ENCODE data around the gene C4orf33.

Gene C4orf33

DNA sequence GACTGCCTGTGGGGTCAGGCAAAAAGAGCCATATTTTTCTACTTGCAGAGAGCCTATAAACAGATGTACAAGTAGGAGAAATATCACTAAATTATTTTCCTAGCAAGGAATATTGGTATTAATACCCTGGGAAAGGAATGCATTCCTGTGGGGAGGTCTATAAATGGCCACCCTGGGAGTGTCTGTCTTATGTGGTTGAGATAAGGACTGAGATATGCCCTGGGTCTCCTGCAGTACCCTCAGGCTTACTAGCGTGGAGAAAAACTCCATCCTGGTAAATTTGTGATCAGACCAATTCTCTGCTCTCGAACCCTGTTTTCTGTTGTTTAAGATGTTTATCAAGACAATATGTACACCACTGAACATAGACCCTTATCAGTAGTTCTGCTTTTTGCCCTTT, 35.4 kb downstream of the C4orf33 start:
- no peak for DNase-seq

DNA sequence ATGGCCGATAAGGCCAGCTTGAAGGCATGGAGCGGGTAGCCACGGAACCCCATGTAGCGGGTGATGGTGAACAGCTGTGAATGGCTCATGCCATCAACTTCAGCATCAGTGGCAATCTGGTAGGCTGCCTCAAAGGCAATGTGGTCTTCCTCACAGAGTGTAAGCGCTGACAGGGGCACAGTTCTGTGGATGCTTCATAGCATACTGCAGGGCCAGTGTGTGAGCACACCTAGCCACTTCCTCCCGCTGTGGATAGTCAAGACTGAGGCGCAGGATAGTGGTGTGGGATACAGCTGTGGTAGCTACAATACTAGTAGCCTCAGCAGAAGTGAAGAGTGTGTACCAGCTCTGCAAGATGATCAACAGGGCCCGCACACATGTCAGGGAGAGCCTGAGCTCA, 40.5 kb downstream of the C4orf33 start:
- no peak for DNase-seq

DNA sequence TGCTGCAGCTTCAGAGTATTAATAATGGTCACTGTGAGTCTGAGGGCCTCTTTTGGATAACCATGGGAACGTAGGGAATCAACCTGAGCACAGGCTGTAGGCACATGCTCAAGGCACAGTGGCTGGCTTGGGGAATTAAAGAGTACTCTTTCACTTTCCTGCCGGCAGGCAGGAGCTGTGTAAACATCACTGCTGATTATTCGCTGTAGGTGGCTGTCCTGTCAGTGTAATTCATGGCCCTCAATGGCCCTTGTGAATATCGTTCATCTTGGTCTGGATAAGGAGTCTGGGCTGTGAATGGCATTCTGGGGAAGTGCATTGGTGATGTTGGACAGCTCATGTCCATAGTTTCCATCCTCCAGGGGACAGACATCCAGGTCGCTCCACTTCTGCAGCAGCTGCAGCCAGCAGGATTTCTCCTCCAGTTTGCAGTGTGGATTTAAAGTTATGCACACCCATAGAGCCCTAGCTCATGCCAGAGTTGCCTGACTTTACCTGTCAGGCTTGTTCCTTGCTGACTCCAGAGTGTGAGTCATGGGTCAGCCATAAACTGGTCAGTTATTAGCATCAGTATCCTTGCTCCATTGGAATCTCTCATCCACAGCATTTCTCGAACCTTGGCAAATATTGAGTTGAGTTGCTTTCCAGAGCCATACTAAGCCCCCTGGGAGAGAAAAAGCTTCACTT, 43.0 kb downstream of the C4orf33 start:
- peak; percentile 3 for DNase-seq

DNA sequence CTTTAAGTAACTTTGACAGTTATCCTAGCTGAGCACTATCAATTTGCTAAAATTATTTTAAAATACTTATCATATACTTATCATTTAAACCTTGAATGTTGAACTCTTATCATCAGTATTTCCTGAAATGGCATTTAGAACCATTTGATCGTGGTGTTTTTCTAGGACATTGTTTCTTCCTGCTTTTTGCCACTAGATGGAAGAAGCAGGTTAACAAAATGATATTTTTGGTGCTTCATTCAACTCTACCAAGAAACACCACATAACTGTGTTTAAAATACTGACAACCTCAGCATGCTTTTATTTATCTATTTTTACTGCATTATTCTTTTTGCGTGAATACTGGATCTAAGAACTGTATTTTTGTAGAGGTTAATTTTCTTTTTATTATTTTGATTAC, 44.6 kb downstream of the C4orf33 start:
- no peak for DNase-seq

DNA sequence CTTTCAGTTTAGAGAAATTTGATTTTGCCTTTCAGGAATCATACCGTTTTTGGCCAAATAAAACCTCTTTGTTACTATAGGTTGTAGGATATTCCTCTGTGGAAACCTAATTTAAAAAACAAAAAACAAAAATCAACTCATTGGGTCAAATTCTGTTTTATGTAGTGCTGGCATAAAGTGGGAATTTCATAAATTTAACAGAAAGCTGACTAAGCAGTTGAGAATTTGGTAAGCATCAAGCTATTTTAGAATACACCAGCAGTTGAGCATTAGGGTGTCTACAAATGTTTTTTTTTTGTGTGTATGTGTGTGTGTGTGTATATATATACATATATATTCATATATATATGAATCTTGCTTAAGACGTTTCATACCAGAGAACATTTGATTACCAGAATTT, 47.4 kb downstream of the C4orf33 start:
- DNase-seq, result no peak

DNA sequence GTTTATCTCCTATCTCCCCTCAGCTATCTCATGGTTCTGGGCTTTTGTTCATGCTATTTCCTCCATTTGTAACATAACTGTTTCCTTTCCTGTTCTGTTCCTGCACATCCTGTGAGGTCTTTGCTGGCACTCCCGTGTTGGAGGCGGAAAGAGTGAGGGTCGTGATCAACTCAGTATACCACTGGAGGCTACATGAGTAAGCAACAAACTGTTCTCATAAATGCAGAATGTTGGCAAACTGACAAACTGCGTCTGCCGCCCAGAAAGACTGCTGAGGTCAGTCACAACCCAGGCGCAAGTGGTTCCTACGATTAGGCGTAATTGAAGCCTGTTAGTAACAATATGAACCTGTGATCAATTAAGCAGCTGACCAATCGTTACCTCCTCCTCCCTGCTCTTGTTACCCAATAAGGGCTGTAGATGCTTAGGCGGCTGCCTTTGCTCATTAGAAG, 48.8 kb downstream of the C4orf33 start:
- no peak for DNase-seq

DNA sequence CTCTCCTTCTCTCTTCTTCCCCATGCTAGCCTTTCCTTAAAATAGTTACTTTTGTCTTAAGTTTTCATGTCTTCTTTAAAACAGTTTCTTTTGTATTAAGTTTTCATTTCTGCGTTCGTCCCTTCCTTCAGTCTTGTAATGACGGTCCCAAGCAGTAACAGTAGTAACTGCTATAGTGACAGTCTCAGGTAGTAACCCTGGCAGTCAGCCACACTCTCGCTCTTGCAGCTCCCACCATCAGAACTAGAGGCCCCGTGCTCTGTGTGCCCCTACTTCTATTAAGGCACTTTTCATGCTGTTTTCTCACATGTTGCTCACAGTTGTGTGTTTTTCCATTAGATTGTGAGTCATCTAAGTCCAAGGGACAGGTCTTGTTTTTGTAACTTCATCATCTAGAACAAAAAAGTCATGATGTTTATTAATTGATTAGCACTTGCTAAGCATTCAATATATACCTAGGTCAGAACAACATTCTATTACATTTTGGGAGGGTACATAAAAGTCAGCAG, 49.3 kb downstream of the C4orf33 start:
- DNase-seq, result no peak

DNA sequence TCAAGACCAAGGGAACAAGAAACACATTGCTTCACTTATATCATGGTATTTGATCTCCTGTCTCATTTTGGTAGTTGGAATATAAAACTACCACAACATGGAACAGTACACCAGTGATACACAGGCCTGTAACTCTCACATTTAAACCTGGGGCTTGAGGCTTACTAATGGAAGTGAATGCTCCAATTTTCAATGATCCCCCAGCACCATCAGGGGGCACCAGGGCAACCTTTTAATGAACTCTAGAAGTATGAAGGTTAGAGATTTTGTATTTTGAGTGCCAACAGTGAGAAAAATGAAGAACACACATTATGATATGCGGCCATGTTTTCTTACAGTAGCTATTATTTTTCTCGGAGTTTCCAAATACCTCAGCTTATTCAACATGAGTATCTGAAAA, 50.7 kb downstream of the C4orf33 start:
- no peak for DNase-seq

DNA sequence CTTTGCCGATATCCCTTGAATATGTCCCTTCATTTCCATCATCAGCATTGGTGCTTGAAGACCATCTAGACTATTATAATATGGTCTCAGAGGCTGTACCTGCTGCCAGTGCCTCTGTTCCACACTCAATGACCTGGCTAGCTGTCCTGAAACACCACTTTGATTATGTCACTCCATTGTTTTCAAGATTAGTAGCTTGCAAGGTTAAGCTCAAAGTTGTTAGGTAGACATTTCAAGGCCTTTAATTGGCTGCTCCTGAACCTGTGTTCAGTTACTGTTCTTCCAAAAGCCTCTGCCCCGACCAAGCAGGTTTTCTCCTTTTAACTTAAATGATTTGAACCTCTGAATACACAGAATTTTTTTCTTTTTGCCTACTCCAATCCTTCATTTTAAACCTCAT, 52.9 kb downstream of the C4orf33 start:
- DNase-seq, result no peak

DNA sequence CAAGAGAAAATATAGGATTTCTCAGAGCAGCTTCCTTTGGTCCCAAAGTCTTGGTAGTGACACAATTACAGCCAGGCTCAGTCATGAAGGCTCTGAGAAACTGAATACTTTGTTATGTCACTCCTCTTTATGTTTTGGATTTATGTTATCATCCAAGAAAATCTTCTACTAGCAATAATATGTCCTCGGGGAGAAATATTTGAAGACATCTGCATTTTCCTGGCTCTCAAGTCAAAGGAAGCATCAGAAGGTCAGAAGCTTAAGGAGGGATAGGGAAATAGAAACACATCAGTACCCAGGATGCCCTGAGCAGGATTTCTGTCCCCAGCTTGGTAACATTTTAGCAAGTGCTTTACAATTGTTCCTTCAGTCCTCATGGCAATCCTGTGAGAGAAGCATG, 54.0 kb downstream of the C4orf33 start:
- DNase-seq, result no peak

DNA sequence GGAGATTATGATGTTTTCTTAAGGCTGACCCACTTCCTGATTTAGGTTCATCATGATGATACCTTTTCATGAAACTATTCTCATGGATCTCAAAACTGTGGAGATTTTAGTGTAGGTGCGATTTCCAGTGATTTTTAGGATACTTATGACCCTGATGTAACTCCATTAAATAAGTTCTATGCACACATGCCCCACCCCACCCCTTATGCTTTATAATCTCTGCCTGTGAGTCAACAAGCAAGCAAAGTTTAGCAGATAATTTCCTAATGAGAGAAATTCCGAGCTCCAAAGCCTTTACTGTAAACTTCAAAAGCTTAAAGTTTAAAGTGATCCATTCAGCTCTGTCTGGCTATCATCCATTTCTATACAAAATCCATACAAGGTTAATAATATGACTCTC, 56.4 kb downstream of the C4orf33 start:
- DNase-seq, result no peak

DNA sequence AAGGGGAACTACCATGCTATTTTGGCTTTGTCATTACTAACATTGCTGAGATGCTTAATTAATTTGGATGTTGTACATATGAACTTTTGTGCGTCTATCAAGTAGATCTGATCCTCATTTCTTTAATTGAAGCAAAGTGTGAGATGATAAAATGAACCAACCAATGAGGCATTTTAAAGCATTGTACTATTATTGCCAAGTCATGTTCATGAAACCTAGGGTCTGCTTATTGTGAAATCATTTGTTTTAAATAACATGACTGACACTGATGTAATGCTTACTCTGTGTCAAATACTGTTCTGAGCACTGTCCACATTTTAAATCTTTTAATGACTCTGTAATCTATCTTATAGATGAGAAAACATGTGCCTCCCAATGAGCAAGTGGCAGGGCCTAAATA, 57.7 kb downstream of the C4orf33 start:
- no peak for DNase-seq

DNA sequence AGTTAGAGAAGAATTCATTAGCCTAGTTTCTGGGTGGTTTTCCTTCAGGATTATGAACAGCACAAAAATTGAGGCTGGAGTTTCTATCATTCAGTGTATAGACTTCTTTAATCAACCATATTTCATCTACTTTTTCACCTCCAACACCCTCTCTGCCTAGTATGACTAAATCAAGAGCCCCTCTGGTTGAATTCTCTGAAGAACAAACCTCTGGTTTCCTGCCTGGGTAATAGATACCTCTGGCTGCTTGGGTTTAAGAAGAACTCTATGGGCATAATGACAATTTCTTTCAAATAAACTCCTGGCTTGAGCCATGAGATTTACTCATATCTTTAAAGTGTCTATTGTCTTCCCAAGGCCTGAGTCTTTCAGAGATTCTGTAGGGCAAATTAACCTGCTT, 66.5 kb downstream of the C4orf33 start:
- DNase-seq, result no peak

DNA sequence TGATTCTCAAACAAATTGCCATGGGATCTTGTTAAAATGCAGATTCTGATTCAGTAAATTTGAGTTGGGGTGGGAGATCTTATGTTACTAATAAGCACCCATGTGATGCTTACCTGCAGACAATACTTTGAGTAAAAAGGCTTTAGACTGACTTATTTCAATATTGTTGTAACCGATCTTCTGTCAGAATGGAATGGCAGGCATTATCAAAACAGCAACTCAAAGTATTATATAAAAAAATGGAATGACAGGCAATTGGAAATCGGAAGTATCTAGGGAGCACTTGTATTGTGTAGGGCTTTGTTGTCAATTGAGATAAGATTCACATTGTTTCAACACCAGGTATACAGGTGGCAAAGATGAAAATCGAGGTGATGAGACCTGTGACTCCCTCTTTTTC, 67.5 kb downstream of the C4orf33 start:
- DNase-seq, result no peak

DNA sequence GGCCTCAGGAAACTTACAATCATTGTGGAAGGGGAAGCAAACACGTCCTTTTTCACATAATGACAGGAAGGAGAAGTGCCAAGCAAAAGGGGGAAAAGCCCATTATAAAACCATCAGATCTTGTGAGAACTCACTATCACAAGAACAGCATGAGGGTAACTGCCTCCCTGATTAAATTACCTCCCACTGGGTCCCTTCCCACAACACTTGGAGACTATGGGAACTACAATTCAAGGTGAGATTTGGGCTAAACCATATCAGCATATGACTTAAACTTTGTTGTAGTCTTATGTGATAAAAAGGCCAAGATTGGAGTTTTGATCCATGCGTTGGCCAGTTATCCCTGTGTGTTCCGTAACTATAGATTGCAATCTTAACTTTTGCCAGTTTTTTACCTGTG, 68.3 kb downstream of the C4orf33 start:
- DNase-seq, result no peak
